Measurements from ENCODE around the gene WDR91.
A peak's percentile ranks its signal among the peaks of the same experiment; 100 is the strongest.
"Not testable (repeated sequence)": the region's sequence is repeated elsewhere in the genome, so short reads cannot be mapped to it uniquely, and the experiment has no call there.

WDR91 gene

GRCh38 chr7:135232087-135232486 is 20.8 kb upstream of the WDR91 start:
- Histone ChIP-seq H3K4me3 (ENCODE audit: low read length) (no peak overlapping the region), H3K4me1 (ENCODE audit: control insufficient read depth, low read depth, low read length) (no peaks in the 10 kb centered on the region), H3K36me3 (ENCODE audit: control insufficient read depth, low read depth, low read length) (no peaks in the 10 kb centered on the region), H3K9ac (ENCODE audit: low read length) (no peak overlapping the region), H3K9me3 (ENCODE audit: control insufficient read depth, low read depth, low read length) (no peaks in the 10 kb centered on the region), H3K27me3 (ENCODE audit: control insufficient read depth, insufficient read depth, low read length) (no peaks in the 10 kb centered on the region), H3K27ac (ENCODE audit: low read length) (no peak overlapping the region)

GRCh38 chr7:135231686-135232085 is 20.4 kb upstream of the WDR91 start:
- Histone ChIP-seq H3K9me3 (ENCODE audit: control insufficient read depth, low read depth, low read length) (no peaks in the 10 kb centered on the region), H3K4me1 (ENCODE audit: control insufficient read depth, low read depth, low read length) (no peaks in the 10 kb centered on the region), H3K9ac (ENCODE audit: low read length) (no peak overlapping the region), H3K36me3 (ENCODE audit: control insufficient read depth, low read depth, low read length) (no peaks in the 10 kb centered on the region), H3K27me3 (ENCODE audit: control insufficient read depth, insufficient read depth, low read length) (no peaks in the 10 kb centered on the region), H3K4me3 (ENCODE audit: low read length) (no peak overlapping the region), H3K27ac (ENCODE audit: low read length) (no peak overlapping the region)

- Histone ChIP-seq H3K36me3 (ENCODE audit: control insufficient read depth, low read depth, low read length) (no peaks in the 10 kb centered on the region), H3K4me3 (ENCODE audit: low read length) (no peak overlapping the region), H3K9me3 (ENCODE audit: control insufficient read depth, low read depth, low read length) (no peaks in the 10 kb centered on the region), H3K4me1 (ENCODE audit: control insufficient read depth, low read depth, low read length) (peaks cover 5% of the 10 kb centered on the region), H3K27ac (ENCODE audit: low read length) (no peak overlapping the region), H3K9ac (ENCODE audit: low read length) (no peak overlapping the region), H3K27me3 (ENCODE audit: control insufficient read depth, insufficient read depth, low read length) (no peaks in the 10 kb centered on the region)
These were observed 12.7 kb upstream of the WDR91 start for GRCh38 chr7:135224027-135224426.

DNA sequence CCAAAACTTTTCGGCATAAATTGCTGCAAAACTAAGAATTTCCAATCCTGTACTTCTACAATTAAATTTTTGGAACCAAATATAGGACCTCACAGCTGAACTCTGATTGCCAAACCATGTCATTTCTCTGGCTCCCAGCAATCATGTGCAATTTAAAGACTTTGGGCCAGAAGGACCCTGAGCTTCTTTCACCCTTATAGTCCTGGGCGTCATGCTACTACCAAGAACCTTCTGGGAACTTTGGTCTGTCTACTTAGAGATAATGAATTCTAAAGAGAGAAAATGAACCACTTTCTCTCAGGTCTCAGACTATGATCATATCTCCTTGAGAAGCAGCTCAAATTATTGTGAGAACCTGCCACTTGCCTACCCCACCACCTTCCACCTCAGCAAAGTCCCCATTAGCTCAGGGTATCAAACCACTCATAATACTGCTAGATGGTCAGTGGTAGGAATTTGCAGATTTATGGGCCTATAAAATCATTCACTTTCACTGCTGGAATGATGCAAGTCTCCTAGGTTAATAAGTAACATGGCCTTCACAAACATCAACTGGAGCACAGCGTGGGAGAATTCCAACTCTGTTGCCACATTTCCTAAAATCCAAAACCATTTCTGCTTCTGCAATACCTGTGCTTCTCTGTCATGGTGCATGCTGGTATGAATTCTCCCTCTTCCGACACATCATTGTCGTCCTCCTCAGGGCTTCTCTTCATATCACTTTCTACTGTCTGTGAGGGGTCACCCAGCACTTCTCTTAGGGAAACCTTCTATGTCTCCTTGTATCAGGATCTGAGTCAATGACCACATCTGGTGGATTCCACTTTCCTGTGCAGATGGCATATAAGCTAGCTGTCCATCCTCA is 6.6 kb upstream of the WDR91 start:
- no peak overlapping the region for H3K27ac ChIP-seq (ENCODE audit: low read length)
- H3K27me3 ChIP-seq (ENCODE audit: control insufficient read depth, insufficient read depth, low read length) = no peaks in the 10 kb centered on the region
- no peaks in the 10 kb centered on the region for H3K36me3 ChIP-seq (ENCODE audit: control insufficient read depth, low read depth, low read length)
- H3K4me3 ChIP-seq (ENCODE audit: low read length) = no peak overlapping the region
- no peak overlapping the region for H3K9ac ChIP-seq (ENCODE audit: low read length)
- H3K4me1 ChIP-seq (ENCODE audit: control insufficient read depth, low read depth, low read length) = peaks cover 5% of the 10 kb centered on the region
- no peaks in the 10 kb centered on the region for H3K9me3 ChIP-seq (ENCODE audit: control insufficient read depth, low read depth, low read length)

DNA sequence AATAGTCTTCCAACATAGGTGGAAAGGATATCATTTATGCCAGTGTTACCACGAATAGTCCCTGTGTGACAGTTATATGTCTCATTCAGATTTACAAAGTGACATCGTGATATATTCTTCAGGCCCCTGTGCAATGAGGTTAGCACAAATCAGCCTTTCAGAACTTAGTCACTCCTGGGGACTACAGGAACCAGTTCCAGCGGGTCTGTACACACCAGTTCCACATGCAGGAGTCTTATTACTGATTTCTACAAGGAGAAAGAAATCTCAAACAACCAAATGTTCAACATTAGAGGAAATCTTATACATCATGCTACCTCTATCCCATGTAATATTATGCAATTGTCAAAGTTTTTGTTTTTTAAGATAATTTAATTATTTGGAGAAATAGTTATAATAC is 4.4 kb upstream of the WDR91 start:
- no peak overlapping the region for H3K9ac ChIP-seq (ENCODE audit: low read length)
- H3K4me1 ChIP-seq (ENCODE audit: control insufficient read depth, low read depth, low read length) = no peaks in the 10 kb centered on the region
- H3K27me3 ChIP-seq (ENCODE audit: control insufficient read depth, insufficient read depth, low read length) = peaks cover 3% of the 10 kb centered on the region
- H3K9me3 ChIP-seq (ENCODE audit: control insufficient read depth, low read depth, low read length) = no peaks in the 10 kb centered on the region
- H3K27ac ChIP-seq (ENCODE audit: low read length) = no peak overlapping the region
- H3K4me3 ChIP-seq (ENCODE audit: low read length) = no peak overlapping the region
- H3K36me3 ChIP-seq (ENCODE audit: control insufficient read depth, low read depth, low read length) = no peaks in the 10 kb centered on the region

GRCh38 chr7:135215180-135215579 is 3.9 kb upstream of the WDR91 start:
- Histone ChIP-seq H3K27me3 (ENCODE audit: control insufficient read depth, insufficient read depth, low read length) (peaks cover 8% of the 10 kb centered on the region), H3K9ac (ENCODE audit: low read length) (no peak overlapping the region), H3K4me1 (ENCODE audit: control insufficient read depth, low read depth, low read length) (no peaks in the 10 kb centered on the region), H3K9me3 (ENCODE audit: control insufficient read depth, low read depth, low read length) (no peaks in the 10 kb centered on the region), H3K4me3 (ENCODE audit: low read length) (no peak overlapping the region), H3K36me3 (ENCODE audit: control insufficient read depth, low read depth, low read length) (no peaks in the 10 kb centered on the region), H3K27ac (ENCODE audit: low read length) (no peak overlapping the region)

DNA sequence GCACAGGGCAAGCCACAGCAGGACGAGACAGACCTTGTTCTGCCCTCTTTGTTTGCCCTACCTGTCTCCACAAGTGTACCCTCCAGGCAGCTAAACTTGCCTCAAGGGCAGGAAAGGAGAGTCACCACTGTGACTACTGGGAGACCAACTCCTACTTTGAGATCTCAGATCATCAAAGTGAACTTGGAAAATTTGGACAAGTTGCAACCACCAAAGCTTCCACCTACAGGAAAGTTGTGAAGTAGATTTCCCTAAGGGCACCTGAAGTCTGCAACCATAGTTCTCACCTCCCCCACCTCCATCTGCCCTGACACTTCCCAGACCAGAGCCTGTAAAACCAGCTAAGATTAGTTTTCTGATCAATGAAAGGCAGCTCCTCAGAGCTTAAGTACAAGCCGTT is 2.5 kb upstream of the WDR91 start:
- Histone ChIP-seq H3K4me1 (ENCODE audit: control insufficient read depth, low read depth, low read length) (no peaks in the 10 kb centered on the region), H3K27me3 (ENCODE audit: control insufficient read depth, insufficient read depth, low read length) (peaks cover 9% of the 10 kb centered on the region), H3K36me3 (ENCODE audit: control insufficient read depth, low read depth, low read length) (no peaks in the 10 kb centered on the region), H3K4me3 (ENCODE audit: low read length) (no peak overlapping the region), H3K9ac (ENCODE audit: low read length) (no peak overlapping the region), H3K9me3 (ENCODE audit: control insufficient read depth, low read depth, low read length) (no peaks in the 10 kb centered on the region), H3K27ac (ENCODE audit: low read length) (no peak overlapping the region)

DNA sequence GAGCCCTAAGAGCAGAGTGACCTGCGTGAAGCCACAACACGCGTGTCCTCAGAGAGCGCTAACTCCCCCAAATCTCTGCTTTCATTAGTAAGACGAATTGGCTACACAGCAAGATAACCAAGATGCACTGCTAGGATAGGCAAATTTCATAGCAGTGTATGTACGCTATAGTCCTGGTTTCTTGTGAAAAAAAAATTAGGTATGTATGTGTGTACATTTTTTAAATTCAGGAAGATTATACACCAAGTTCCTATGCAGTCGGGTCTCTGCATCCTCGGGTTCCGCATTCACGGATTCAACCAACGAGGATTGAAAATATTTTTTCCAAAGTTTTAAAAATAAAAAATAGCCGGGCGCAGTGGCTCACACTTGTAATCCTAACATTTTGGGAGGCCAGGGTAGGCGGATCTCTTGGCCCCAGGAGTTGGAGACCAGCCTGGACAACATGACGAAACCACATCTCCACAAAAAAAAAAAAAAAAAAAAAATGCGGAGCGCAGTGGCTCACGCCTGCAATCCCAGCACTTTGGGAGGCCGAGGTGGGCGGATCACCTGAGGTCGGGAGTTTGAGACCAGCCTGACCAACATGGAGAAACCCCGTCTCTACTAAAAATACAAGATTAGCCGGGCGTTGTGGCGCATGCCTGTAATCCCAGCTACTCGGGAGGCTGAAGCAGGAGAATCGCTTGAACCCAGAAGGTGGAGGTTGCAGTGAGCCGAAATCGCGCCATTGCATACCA is 790 bp upstream of the WDR91 start:
- not testable (repeated sequence) for H3K27ac ChIP-seq (ENCODE audit: low read length); H3K4me1 ChIP-seq (ENCODE audit: control insufficient read depth, low read depth, low read length)
- H3K4me3 ChIP-seq (ENCODE audit: low read length) = peak overlapping the region; percentile 66

GRCh38 chr7:135210888-135211178 is 493 bp downstream of the WDR91 start:
- Histone ChIP-seq H3K36me3 (ENCODE audit: control insufficient read depth, low read depth, low read length) (no peaks in the 10 kb centered on the region), H3K27me3 (ENCODE audit: control insufficient read depth, insufficient read depth, low read length) (peaks cover 9% of the 10 kb centered on the region), H3K9ac (ENCODE audit: low read length) (peak overlapping the region; percentile 58), H3K27ac (ENCODE audit: low read length) (no peak overlapping the region), H3K4me3 (ENCODE audit: low read length) (peak overlapping the region; percentile 66), H3K4me1 (ENCODE audit: control insufficient read depth, low read depth, low read length) (no peaks in the 10 kb centered on the region), H3K9me3 (ENCODE audit: control insufficient read depth, low read depth, low read length) (no peaks in the 10 kb centered on the region)

More for the DNA sequence above, 790 bp upstream of the WDR91 start:
- H3K36me3 ChIP-seq (ENCODE audit: control insufficient read depth, low read depth, low read length); H3K9me3 ChIP-seq (ENCODE audit: control insufficient read depth, low read depth, low read length); H3K27me3 ChIP-seq (ENCODE audit: control insufficient read depth, insufficient read depth, low read length): not testable (repeated sequence)
- peak overlapping the region; percentile 61 for H3K9ac ChIP-seq (ENCODE audit: low read length)

GRCh38 chr7:135209225-135209834 is 2.0 kb downstream of the WDR91 start:
- Histone ChIP-seq H3K9ac (ENCODE audit: low read length) (no peak overlapping the region), H3K4me1 (ENCODE audit: control insufficient read depth, low read depth, low read length) (no peaks in the 10 kb centered on the region), H3K9me3 (ENCODE audit: control insufficient read depth, low read depth, low read length) (no peaks in the 10 kb centered on the region), H3K27me3 (ENCODE audit: control insufficient read depth, insufficient read depth, low read length) (peaks cover 9% of the 10 kb centered on the region), H3K36me3 (ENCODE audit: control insufficient read depth, low read depth, low read length) (no peaks in the 10 kb centered on the region), H3K4me3 (ENCODE audit: low read length) (no peak overlapping the region), H3K27ac (ENCODE audit: low read length) (no peak overlapping the region)

GRCh38 chr7:135208102-135208793 is 3.1 kb downstream of the WDR91 start:
- no peaks in the 10 kb centered on the region for H3K4me1 ChIP-seq (ENCODE audit: control insufficient read depth, low read depth, low read length)
- peaks cover 9% of the 10 kb centered on the region for H3K27me3 ChIP-seq (ENCODE audit: control insufficient read depth, insufficient read depth, low read length)
- H3K36me3 ChIP-seq (ENCODE audit: control insufficient read depth, low read depth, low read length) = no peaks in the 10 kb centered on the region
- H3K4me3 ChIP-seq (ENCODE audit: low read length) = no peak overlapping the region
- no peaks in the 10 kb centered on the region for H3K9me3 ChIP-seq (ENCODE audit: control insufficient read depth, low read depth, low read length)
- no peak overlapping the region for H3K9ac ChIP-seq (ENCODE audit: low read length)
- H3K27ac ChIP-seq (ENCODE audit: low read length) = no peak overlapping the region
